Type B pancreatic cell (in vitro differentiated cells): ENCODE measurements around the gene NATD1. TPM values are rescaled to one million over a fixed set of nuclear protein-coding genes. Genes with fewer than 3 reads are reported as not detected.

ENCODE experiments used
- DNase-seq: peaks from one replicate; pipeline ENCODE4 v3.0.0; 2021; ENCODE audit warnings: mixed read lengths; ENCODE audit not compliant: unreplicated experiment; ENCODE audit errors: extremely low spot score
- H3K27ac Mint-ChIP-seq: 2 replicates; pipeline ENCODE4 v1.8.0; 2021; ENCODE audit warnings: mild to moderate bottlenecking, mixed read lengths
- H3K27me3 Mint-ChIP-seq: 2 replicates; pipeline ENCODE4 v1.8.0; 2021; ENCODE audit warnings: mixed read lengths
- H3K36me3 Mint-ChIP-seq: 2 replicates; pipeline ENCODE4 v1.8.0; 2021; ENCODE audit warnings: mixed read lengths
- H3K4me1 Mint-ChIP-seq: one replicate; pipeline ENCODE4 v1.8.0; 2021; ENCODE audit warnings: mixed read lengths; ENCODE audit not compliant: unreplicated experiment
- H3K4me3 Mint-ChIP-seq: 2 replicates; pipeline ENCODE4 v1.8.0; 2021; ENCODE audit warnings: mild to moderate bottlenecking, mixed read lengths
- H3K9me3 Mint-ChIP-seq: 2 replicates; pipeline ENCODE4 v1.8.0; 2021; ENCODE audit warnings: mixed read lengths
- CTCF ChIP-seq: fragments of 200-600 bp; sonication (generic); conservative IDR thresholded peaks from 2 replicates; pipeline ENCODE4 v1.5.0; 2021; ENCODE audit warnings: antibody characterized with exemption, mild to moderate bottlenecking
- total RNA-seq: library from RNA; stranded (reverse); gene quantifications from 2 replicates; pipeline ENCODE4 v1.2.1, GENCODE V29; 2021; ENCODE audit warnings: low replicate concordance

The NATD1 gene
- total RNA-seq, 1 donor from 2014 or later, result 10.7 TPM

- Mint-ChIP-seq H3K4me3 (no peak overlapping the region), H3K9me3 (no peaks in the 10 kb centered on the region), H3K27ac (no peak overlapping the region), H3K4me1 (peaks cover 9% of the 10 kb centered on the region), H3K27me3 (no peaks in the 10 kb centered on the region), H3K36me3 (no peaks in the 10 kb centered on the region)
- TF ChIP-seq CTCF, result no peak
- no peak for DNase-seq
Observed at GRCh38 chr17:21248500-21248899, 4.7 kb downstream of the NATD1 start.

GRCh38 chr17:21247552-21248258 lies 5.5 kb downstream of the NATD1 start:
- Mint-ChIP-seq H3K36me3 (no peaks in the 10 kb centered on the region), H3K9me3 (no peaks in the 10 kb centered on the region), H3K4me3 (no peak overlapping the region), H3K27me3 (no peaks in the 10 kb centered on the region), H3K27ac (peak overlapping the region; percentile 55), H3K4me1 (peaks cover 9% of the 10 kb centered on the region)
- DNase-seq, result no peak
- no peak for TF ChIP-seq CTCF

- Mint-ChIP-seq H3K4me3 (no peak overlapping the region), H3K36me3 (no peaks in the 10 kb centered on the region), H3K9me3 (no peaks in the 10 kb centered on the region), H3K4me1 (peaks cover 9% of the 10 kb centered on the region), H3K27me3 (no peaks in the 10 kb centered on the region), H3K27ac (no peak overlapping the region)
- TF ChIP-seq CTCF, result no peak
- no peak for DNase-seq
Observed at GRCh38 chr17:21246698-21247097, 6.5 kb downstream of the NATD1 start.

GRCh38 chr17:21245639-21246084 lies 7.5 kb downstream of the NATD1 start:
- no peak for TF ChIP-seq CTCF

GRCh38 chr17:21243516-21244303 lies 9.5 kb downstream of the NATD1 start:
- no peaks in the 10 kb centered on the region for H3K27me3 Mint-ChIP-seq
- H3K9me3 Mint-ChIP-seq, result no peaks in the 10 kb centered on the region
- H3K36me3 Mint-ChIP-seq, result no peaks in the 10 kb centered on the region
- no peak for DNase-seq
- H3K27ac Mint-ChIP-seq, result no peak overlapping the region
- no peak for TF ChIP-seq CTCF
- H3K4me1 Mint-ChIP-seq, result peaks cover 10% of the 10 kb centered on the region
- H3K4me3 Mint-ChIP-seq, result no peak overlapping the region

More at GRCh38 chr17:21245639-21246084, 7.5 kb downstream of the NATD1 start:
- Mint-ChIP-seq H3K27me3 (no peaks in the 10 kb centered on the region), H3K27ac (no peak overlapping the region), H3K9me3 (no peaks in the 10 kb centered on the region), H3K4me1 (peaks cover 9% of the 10 kb centered on the region), H3K36me3 (no peaks in the 10 kb centered on the region), H3K4me3 (no peak overlapping the region)
- no peak for DNase-seq
